M059J (cell line): ENCODE results near the gene MBP. TPM values are rescaled to one million over a fixed set of nuclear protein-coding genes. Genes with fewer than 3 reads are reported as not detected.

Experiments used
- DNase-seq: peaks from one replicate; pipeline ENCODE4 v3.0.0-alpha.2; 2012; ENCODE audit warnings: low read depth
- total RNA-seq: library from RNA; depleted of rRNA; stranded (reverse); fragments of >200 nt; shearing (Covaris generic); gene quantifications from 2 replicates; pipeline ENCODE4 v1.2.3, GENCODE V29; 2014

MBP gene
- total RNA-seq, 1 experiment from 2014 or later: 9.9 TPM

DNA sequence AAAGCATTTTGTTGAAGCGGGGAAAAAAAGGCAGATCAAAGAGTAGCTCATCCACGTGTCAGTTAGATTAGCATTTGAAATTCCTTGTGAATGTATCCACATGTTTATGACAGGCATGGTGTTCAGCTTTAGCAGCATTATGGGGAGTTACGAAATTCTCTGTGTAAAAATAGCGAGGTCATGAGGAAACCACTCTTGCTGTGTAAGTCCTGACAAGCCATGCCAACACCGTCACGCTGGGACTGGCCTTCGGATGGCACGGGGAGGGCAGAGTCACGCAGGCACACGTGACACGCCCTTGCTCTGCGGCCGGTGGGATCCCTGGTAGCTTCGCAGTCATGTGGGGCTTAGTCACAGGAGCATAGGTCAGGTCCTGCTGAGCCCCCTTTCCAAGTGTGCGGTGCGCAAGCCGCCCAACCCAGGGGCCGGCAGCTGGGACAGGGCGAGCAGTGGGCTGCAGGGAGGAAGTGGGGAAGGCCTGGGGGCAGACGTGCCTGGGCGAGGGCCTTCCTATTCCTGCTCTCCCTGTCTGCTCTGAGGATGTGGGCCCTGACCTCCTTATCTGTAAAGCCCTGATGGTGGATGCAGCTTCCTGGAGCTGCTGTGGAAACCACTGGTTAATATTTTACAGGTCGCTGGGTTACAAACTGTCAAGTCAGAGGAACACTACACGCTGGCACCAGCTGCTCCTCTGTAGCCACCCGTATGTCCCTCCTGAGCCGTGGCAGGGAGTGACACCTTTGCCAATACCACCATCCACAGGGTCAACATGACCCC lies 18.0 kb downstream of the MBP start:
- no peak for DNase-seq

DNA sequence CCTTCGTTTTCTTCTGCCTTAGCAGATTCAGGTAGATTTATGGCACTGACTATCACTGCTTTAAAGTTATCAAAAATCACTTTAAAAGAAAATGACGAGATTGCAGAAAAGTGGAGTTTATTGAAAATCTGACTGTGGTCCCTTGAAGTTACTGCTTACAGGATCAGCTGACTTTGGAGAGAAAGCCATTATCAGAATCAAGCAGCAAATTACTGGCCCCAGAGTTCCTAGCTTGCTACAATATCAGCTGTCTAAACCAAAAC lies 18.5 kb downstream of the MBP start:
- no peak for DNase-seq

DNA sequence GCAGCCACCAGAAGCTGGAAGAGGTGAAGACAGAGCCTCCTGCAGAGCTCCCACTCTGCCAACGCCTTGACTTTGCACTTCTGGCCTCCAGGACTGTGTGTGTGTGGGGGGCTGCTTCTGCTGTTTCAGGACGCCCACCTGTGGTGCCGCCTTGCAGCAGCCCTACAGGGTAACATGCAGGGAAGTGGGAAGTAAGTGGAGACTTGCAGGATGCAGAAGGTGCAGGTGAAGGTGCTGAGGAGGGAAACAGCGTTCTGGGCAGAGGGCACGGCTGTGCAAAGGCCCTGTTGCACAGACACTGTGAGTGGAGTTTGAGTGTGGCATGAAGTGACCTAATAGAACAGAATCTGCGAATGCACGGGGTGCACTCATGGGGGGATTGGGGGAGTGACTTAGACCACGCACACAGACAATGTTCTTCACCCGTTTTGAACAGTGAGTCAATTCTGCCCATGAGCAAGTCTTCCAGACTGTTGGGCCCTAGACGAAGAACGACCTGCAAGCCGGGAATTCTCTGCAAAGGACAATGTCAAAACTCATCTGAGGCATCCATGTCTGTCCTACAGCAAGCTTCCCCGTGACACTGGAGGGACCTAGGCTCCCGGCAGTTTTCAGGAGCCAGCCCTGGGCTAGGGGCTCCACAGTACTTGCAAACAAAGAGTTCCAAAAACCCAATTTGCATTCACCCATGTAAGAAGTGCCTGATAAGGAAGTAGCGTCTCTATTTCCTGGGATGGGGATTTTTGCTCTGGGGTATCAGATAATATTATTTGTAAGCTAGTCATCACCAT lies 19.0 kb downstream of the MBP start:
- DNase-seq: no peak

DNA sequence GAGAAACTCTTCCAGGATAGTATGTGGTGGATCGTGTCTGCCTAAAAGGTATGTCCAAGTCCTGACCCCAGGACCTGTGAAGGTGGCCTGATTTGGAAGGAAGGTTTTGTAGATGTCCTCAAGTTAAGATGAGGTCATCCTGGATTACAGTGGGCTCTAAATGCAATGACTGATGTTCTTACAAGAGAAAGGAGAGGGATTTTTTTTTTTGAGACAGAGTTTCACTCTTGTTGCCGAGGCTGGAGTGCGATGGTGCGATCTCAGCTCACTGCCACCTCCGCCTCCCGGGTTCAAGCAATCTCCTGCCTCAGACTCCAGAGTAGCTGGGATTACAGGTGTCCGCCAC lies 19.9 kb downstream of the MBP start:
- DNase-seq: no peak

DNA sequence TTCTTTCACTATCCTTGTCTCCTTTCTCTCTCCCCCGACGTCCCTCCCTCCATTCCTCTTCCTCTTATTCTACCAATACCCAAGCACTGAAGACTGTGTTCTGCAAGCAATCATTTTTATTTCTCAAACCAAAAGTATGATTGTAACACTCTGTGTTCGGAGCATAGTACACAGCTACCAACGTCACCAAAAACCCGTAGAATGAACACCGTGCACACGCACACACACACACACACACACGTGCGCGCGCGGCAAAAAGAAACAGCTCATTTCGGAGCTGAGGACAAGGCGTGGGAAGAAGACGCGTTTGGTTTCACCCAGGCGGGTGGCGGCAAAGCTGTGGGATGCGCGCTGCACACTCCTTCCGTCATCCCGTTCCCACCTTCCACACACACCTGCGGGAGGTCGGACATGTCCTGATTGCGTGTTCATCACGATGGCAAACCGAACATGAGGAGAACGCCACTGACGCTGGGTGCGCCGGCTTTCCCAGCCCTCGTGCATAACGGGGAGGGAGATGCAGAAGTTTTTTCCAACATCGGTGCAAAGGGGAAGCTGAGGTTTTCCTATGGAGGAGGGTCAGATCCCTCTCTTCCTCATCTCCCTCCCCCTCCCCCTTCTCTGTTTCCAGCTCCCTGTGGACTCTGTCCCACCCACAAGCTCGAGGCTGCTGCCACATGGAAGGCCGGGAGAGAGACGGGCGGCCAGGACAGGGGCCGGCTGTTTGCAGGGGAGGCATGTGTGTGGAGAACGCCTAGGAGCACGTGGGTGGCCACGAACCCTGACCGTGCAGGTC lies 20.4 kb downstream of the MBP start:
- DNase-seq: no peak

DNA sequence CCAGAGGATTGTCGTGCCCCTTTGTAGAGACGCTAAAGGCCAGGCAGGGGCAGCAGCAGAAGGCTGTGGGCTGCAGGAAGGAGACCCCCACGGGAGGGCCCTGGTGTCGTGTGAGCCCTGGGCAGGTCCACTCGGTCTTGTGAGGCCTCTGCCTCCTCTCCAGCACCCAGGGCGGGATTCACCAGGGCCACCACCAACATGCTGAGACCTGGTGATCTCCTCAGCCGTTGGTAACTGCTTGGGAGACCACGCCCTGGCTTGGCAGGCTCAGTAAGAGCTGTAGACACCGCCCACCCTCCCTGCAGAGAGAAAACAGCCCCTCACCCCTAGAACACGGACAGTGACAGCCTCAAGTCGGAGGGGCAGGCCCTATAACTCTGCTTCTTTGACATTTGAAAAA lies 21.1 kb downstream of the MBP start:
- DNase-seq: no peak

DNA sequence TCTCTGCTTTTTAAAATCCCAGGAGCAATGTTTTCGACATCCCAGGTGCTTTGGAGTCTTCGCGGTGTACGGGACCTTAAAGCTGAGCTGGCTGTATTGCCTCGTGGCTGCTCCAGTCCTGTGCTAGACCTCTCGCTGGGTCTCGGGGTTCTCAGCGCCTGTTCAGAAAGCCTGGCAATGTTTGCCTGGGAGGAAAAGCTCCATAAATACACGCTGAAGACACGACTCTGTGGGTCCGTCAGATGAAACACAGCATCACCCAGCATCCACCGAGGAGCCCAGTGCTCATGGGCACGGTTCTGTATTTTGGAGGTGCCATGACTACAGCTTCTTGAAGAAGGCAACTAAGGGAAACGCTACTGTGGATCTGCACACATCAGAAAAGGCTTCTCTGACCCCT lies 21.6 kb downstream of the MBP start:
- no peak for DNase-seq

DNA sequence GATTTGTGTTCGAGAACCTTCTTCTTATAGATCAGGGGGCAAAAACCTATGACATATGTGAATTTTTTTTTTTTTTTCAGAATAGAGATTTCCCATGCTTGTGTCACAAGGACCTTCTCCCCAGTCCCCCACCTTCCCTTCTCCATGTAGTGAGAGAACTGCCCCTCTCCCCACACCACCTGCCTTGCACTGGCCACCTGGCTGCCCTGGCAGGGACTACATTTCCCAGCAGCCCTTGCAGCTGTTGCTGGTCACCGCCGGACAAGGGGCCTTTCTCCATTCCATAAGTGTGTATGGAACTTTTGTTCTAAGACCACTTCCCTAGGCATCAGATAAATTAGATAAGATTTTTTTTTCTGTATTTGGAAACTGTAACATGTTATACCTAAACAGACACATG lies 22.2 kb downstream of the MBP start:
- DNase-seq: no peak

DNA sequence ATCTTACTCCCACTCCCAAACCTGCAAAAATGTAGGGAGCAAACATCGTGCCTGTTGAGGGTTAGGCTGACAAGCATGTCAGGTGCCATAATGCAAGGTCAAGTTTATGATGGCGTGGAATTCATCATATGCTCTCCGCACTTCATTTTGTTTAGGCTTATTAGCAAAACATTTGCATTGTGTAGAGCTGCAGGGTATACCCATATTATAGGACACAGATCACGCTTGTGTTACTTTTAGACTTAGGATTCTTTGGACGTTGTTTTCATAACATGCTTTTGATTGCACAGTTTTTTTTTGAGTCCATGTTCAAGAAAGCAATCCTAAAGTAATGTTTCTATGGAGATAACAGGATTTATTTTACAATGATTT lies 22.9 kb downstream of the MBP start:
- DNase-seq: no peak

DNA sequence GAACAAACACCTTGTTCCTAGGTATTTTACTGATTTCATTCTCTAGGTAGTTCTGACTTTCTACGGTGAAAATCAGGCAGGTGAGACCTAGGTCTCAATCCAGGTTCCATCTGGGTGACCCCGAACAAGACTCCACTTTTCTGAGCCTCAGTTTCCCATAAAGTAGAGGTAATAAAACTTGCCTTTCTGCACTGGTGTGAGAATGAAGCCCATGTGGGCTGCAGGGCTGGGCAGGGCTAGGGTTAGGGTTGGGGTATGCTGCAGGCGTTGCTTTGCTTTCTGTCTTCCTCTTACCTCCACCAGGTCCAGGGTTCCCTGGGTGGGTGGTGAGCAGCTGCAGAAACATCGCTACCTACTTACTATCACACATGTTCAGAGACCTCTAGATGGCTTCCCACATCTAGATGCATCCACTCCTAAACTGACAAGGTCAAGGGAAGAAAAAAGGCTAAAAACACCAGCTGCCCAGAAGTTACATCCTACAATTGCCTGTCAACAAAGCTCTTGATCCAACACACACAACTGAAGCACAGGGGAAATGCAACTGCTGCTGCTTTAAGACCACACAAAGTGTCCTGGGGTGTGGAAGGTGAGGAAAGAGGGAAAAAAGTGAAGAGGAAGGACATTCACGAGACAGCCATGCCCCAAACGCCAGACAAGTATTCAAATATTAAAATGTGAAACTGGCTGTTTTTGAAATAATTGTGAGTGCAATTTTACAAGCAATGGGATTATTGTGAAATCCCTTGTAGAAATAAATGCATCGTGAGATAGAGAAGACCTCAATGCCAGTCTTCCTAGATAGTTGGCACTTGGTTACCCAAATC lies 23.5 kb downstream of the MBP start:
- no peak for DNase-seq

DNA sequence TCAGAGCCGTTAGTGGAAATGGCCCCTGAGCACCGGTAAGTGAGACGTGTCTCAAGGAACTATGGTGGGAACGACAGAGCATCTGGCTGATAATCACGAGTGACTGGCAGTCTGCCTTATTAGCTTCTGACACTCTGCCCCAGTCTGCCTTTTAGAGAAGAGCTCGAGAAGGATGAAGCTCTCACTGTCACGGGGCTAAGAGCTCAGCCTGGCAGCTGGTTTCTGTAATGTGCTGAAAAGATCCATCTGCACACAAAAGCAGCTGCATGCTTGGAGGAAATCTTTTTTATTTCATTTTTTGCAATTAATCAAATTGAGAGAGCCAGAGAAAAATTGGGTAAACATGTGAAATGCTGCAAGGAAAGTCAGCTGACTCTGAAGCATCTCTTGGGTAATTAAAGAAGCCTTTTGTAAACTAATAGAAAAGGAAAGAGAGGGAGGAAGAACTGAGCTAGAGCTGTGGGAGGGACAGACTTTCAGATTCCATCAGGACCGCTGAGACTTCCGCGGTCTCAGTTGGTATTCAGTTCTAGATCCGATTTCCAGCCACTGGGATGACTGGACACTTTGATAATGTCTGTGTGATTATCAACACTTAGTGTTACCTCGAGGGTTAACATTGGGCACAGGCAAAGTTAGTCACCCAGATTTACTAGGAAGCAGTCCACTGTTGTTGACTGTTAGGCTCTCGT lies 24.4 kb downstream of the MBP start:
- peak; percentile 85 for DNase-seq

DNA sequence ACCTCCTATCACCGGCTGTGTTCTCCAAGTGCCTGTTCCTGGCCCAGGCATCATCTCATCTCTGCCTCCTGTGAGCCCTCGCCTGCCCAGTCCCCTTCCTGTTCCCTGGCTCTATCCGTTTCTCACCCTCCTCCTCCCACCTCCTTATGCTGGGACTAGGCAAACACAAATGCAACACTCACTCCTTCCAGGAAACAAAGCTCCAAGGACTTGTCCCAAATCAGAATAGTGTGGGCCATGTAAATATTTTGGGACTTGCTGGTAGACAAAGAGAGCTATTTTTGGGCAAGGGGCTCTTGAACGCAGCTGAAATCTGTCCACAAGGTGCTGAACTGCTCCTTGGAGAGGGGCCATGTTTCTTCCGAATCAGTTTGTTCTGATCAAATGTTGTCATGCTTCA lies 25.3 kb downstream of the MBP start:
- no peak for DNase-seq

DNA sequence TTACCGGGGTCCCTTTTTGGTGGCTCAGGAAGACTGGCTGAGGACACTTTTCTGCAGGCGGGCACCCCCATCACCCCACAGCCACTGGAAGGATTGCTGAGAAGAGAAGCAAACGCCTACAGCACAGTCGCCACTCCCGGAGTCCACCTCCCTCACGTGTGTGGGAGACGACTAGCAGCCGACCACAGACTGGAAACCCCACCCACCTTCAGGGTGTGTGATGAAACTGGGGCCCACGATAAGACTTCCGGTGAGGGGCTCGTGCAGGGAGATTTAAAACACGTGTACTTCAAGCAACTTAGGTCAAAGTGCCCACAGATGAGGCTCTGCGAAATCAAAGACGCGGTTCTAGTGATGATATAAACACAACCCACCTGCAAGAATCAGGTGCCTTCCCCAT lies 26.3 kb downstream of the MBP start:
- DNase-seq: no peak

DNA sequence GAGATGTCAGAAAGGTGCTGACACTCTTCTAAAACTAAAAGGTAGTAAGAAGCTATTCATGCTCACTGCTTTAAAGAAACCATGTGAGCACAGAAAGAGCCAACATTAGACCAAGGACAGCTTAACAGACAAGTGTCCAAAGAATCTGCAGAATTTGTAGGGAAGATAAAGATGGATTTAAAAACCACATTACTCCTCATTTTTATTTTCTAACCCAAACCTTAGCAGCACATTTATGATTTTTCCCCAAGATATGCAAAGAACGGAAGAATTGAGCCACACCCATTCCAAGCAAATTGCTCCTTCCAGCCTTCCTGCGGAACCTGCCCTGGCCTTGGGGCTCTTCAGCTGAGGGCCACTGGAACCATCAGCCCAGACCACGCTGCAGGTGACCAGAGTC lies 26.9 kb downstream of the MBP start:
- DNase-seq: no peak

DNA sequence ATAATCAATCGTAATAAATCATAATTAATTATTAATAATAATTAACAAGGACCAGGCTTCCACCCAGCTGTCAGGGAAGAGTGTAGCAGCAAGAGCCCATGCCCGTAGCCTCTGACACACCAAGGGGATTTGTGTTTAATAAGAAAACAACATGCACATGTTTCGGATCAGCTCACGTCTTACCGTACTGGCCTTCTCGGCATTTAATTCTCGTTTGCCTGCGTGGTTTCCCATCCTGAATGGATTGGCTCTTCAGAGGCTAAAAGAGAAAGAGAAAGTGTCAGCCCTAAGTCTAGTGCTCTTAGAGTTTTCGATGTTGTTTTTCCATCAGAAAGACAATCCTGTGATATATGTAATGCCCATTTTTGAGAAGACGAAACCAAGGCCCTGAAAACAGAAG lies 27.6 kb downstream of the MBP start:
- no peak for DNase-seq

DNA sequence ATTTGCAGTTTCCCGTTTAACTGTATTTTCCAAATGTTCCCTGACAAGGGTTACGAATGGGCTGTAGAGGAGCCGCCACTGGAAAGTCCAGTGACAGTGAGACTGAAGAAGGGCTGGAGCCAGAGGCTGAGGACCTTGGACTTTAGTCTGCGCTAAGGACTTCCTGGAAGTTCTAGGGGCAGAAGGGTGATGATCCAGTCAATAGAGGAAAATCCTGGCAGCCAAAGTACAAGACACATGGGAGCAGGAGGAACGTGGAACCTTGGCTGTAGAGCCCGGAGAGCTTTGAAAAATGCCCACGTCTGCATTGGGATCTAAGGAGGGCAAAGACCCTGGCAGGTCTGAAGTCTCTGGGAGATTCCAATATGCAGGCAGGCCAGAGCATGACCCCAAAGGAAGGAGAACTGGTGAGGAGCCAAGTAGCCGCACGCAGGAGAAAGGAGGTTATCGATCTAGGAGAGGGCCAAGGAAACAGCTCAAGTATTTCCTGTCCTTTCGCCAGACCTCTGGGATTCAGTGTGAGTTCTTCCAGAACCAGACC lies 28.5 kb downstream of the MBP start:
- DNase-seq: no peak

DNA sequence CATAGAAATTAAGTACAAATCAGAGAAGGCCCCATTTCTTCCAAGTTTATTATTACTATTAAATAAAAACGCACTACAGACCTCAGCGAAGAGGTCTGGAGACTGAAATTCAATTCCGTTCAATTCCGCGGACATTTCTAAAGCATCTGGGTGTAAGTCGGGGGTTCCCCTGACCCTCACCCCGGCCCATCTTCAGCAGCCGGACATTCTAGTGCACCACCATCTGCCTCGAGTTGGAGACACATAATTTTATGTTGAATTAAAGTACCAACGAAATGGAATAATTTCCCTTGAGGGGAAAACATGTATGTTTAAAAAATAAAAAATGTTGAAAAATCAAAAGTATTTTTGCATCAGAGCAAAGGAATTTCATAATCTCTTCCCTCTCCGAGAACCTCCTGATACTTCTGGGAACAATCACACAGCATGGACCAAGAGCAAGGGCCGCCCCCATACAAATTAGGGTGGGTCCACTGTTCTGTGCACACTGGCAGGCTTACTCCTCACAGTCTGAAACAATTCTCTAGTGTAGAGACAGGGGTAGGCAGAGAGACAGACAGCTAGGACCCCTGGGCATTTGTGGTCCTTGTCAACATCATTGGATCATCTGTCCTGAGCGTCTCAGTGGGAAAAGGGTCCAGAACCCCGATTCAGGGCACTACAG lies 29.3 kb downstream of the MBP start:
- DNase-seq: no peak

DNA sequence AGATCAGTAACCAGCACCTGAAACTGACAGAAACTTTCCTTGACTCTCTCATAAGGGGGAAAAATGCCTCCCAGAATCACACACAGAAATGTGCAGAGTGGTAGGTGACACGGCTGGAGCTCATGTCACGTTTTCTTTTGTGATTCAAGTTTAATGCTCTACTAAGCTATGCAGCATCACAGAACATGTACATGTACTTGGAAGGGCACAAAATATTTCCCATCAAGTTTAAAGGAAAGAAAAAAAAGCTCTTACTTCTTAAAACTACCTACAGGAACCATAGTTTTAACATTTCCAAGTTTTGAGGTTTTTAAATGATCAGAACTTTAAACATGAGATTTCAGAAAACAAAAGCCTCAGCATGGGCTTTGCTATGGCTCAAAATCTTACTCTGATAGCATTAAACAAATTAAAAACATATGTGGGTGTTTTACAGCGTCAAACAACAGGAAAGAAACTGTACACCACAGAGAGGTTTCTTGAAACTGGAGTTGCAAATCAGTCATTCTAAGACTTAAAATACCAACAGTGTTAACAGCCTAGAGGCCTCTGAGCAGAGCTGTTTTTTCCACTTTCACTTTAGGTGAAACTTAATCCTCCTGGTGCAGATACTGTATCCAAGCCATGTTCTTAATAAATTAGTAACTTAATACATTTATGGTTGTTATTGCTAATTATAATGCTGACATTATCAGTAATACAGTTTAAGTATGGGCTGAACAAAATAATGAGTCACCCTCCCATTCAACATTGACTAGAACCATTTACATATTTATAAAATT lies 30.1 kb downstream of the MBP start:
- DNase-seq: peak; percentile 77

DNA sequence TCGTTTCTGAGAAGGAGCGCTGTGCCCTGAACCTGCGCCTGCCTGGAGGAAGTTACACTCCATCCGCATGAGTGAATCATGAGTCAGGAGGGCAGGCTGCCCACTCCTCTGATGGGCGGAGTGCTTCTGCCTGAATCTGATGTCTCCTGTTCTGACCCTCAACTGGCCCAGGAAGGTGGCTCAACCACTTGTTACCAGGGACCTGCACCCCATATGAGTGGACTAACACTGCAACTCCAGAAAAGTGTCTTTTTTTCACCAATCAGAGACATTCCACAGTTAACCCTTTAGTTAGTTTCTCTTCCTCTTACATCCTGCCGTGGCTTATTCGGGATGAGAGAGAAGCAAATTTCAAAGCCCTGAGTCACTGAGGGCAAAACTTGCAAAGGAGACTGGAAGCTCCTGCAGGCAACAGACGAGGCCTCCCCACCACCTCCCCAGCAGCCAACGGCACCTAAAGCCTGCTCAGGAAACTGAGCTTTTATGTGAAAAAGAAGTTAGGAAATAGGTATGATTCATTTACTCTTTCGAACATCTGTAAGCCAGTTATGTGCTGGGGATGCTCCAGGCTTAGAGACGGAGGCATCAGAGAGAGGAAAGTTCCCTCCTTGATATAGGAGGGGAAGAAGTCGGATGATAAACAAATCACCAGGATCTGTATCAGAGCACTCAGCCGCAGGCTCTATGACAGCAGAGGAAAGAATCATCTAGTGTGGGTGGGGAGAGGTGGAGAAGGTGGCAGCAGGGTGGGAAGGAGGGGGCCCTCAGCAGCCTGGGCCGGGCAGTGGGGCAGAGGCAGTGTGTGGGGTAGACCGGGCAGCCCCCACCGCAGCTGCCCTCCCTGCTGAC lies 30.9 kb downstream of the MBP start:
- peak; percentile 99 for DNase-seq
